A549 (cell line): ENCODE data around the gene FOLR3.

ENCODE experiments used
- CTCF ChIP-seq: fragments of >200 bp; sonication (Bioruptor Twin); formaldehyde crosslinking; IDR thresholded peaks from 3 replicates; pipeline ENCODE4 v1.5.1; 2016
- EP300 ChIP-seq, 2 experiments: fragments of >200 bp; sonication (Bioruptor Twin); formaldehyde crosslinking; IDR thresholded peaks; 2 replicates in 1 of 2; 3 replicates in 1 of 2; pipeline ENCODE4 v1.6.1; 2016 to 2017
- MAFK ChIP-seq: fragments of 450-650 bp; IDR thresholded peaks from 2 replicates; pipeline ENCODE4 v1.6.1; 2014; ENCODE audit not compliant: partially characterized antibody
- POLR2A ChIP-seq: IDR thresholded peaks from 2 replicates; pipeline ENCODE4 v1.6.1; 2012; ENCODE audit warnings: mild to moderate bottlenecking, low read length
- POLR2AphosphoS2 ChIP-seq: conservative IDR thresholded peaks from 2 replicates; pipeline ENCODE4 v1.6.1; 2012; ENCODE audit warnings: low read length, improper control_type of control experiment, inconsistent platforms
- ZSCAN20 ChIP-seq: fragments of 250-450 bp; sonication (Bioruptor Pico); IDR thresholded peaks from 2 replicates; pipeline ENCODE4 v1.8.0; 2022; ENCODE audit warnings: mild to moderate bottlenecking, moderate library complexity

- TF ChIP-seq CTCF: no peak
- no peak for TF ChIP-seq MAFK
- TF ChIP-seq EP300 (IDR thresholded peaks at IDR 0.05): no peak
- no peak for TF ChIP-seq ZSCAN20 (CRISPR knock-in tag)
- no peak for TF ChIP-seq POLR2A
- no peak for TF ChIP-seq POLR2AphosphoS2
Observed at GRCh38 chr11:72188267-72188666, 52.7 kb downstream of the FOLR3 start.
